Upper lobe of left lung (tissue), 6 donors: ENCODE measurements around the gene NUP93. TPM values are rescaled to one million over a fixed set of nuclear protein-coding genes. Genes with fewer than 3 reads are reported as not detected.
"Not testable (repeated sequence)": the region's sequence is repeated elsewhere in the genome, so short reads cannot be mapped to it uniquely, and the experiment has no call there.

Experiments used
- ATAC-seq, 2 donors: fragments of 200-7000 bp; cut with Tn5 transposase; one replicate each; pipeline ENCODE4 v1.9.1; 2022; ENCODE audit warnings: mild to moderate bottlenecking in 2 of 2, moderate library complexity in 2 of 2; ENCODE audit not compliant: low FRiP score in 2 of 2
- DNase-seq, 2 donors: peaks; one replicate each; pipeline ENCODE4 v3.0.0-alpha.2; 2019 to 2020
- H3K27ac ChIP-seq, 4 donors: fragments of 200-600 bp; sonication (generic); one replicate each; pipeline ENCODE4 v1.5.1; 2016 to 2019
- H3K27me3 ChIP-seq, 4 donors: fragments of 200-600 bp; sonication (generic); one replicate each; pipeline ENCODE4 v1.5.1; 2017 to 2019
- H3K36me3 ChIP-seq, 4 donors: fragments of 200-600 bp; sonication (generic); one replicate each; pipeline ENCODE4 v1.5.1; 2016 to 2019
- H3K4me1 ChIP-seq, 4 donors: fragments of 200-600 bp; sonication (generic); one replicate each; pipeline ENCODE4 v1.5.1; 2018 to 2019
- H3K4me3 ChIP-seq, 4 donors: fragments of 200-600 bp; sonication (generic); one replicate each; pipeline ENCODE4 v1.5.1; 2017 to 2019; ENCODE audit warnings: mild to moderate bottlenecking in 2 of 4, moderate library complexity in 1 of 4
- H3K9me3 ChIP-seq, 4 donors: fragments of 200-600 bp; sonication (generic); one replicate each; pipeline ENCODE4 v1.5.1; 2018 to 2019
- CTCF ChIP-seq, 6 experiments: fragments of 450-650 bp in 4 of 6; fragments of 200-600 bp in 2 of 6; sonication (generic) in 2 of 6; IDR thresholded peaks; one replicate each; pipeline ENCODE4 v1.5.1; 2016 to 2019; ENCODE audit warnings: antibody characterized with exemption in 6 of 6
- EP300 ChIP-seq, 4 donors: sonication (generic); formaldehyde crosslinking; IDR thresholded peaks; one replicate each; pipeline ENCODE4 v1.5.1; 2017; ENCODE audit warnings: antibody characterized with exemption in 4 of 4, control low read depth in 2 of 4
- POLR2A ChIP-seq, 4 donors: fragments of 450-650 bp; IDR thresholded peaks; one replicate each; pipeline ENCODE4 v1.5.1; 2016 to 2017; ENCODE audit warnings: antibody characterized with exemption in 4 of 4, mild to moderate bottlenecking in 2 of 4
- POLR2AphosphoS5 ChIP-seq, 2 donors: sonication (generic); formaldehyde crosslinking; IDR thresholded peaks; one replicate each; pipeline ENCODE4 v1.5.1; 2017; ENCODE audit warnings: antibody characterized with exemption in 2 of 2
- WGBS, 2 donors: methylation state at CpG; one replicate each; pipeline ENCODE4 v1.1.5; 2017 to 2018; 5-methylcytosine and 5-hydroxymethylcytosine counted together
- total RNA-seq, 6 donors: library from RNA; depleted of rRNA in 4 of 6; stranded (reverse); fragments of >200 nt in 4 of 6; gene quantifications; one replicate each; pipeline versions ENCODE4 v1.1.0 to v1.2.1, GENCODE V29; 2016 to 2021
- donor health status: DM: no; HTN: no; CAD: no; lungs with moderate emphysema.
- donor health status: DM: no; HTN: yes; CAD: no; lungs with severe emphysema.

The NUP93 gene
- total RNA-seq, 6 donors from 2014 or later, result 30.9 to 57.3 (median 45.3) TPM

GRCh38 chr16:56797861-56798260 is 67.9 kb downstream of the NUP93 start:
- WGBS, 2 donors, result 94% methylated on average over 2 of the region's 2 CpGs

GRCh38 chr16:56798955-56799354 is 69.0 kb downstream of the NUP93 start:
- no peak for ATAC-seq
- TF ChIP-seq POLR2AphosphoS5 (IDR thresholded peaks at IDR 0.05) (no peak), CTCF (IDR thresholded peaks at IDR 0.05) (no peak), POLR2A (IDR thresholded peaks at IDR 0.05) (no peak), EP300 (IDR thresholded peaks at IDR 0.05) (no peak)
- no peak for DNase-seq
- Histone ChIP-seq H3K36me3 (peaks cover 0 to 3% (median 0%) of the 10 kb centered on the region in 4 donors), H3K4me1 (no peaks in the 10 kb centered on the region), H3K27me3 (no peaks in the 10 kb centered on the region), H3K9me3 (no peaks in the 10 kb centered on the region), H3K4me3 (no peak overlapping the region), H3K27ac (no peak overlapping the region)
- WGBS, 2 donors, result 95 to 97% methylated on average over 3 of the region's 3 CpGs

More at GRCh38 chr16:56797861-56798260, 67.9 kb downstream of the NUP93 start:
- Histone ChIP-seq H3K27me3 (no peaks in the 10 kb centered on the region), H3K4me3 (no peak overlapping the region), H3K36me3 (peaks cover 0 to 3% (median 0%) of the 10 kb centered on the region in 4 donors), H3K9me3 (no peaks in the 10 kb centered on the region), H3K27ac (no peak overlapping the region), H3K4me1 (no peaks in the 10 kb centered on the region)
- no peak for ATAC-seq
- TF ChIP-seq EP300 (IDR thresholded peaks at IDR 0.05), result no peak
- no peak for TF ChIP-seq POLR2A (IDR thresholded peaks at IDR 0.05)
- TF ChIP-seq POLR2AphosphoS5 (IDR thresholded peaks at IDR 0.05), result no peak
- no peak for TF ChIP-seq CTCF (IDR thresholded peaks at IDR 0.05)
- DNase-seq, result no peak

- no peaks in the 10 kb centered on the region for H3K4me1 ChIP-seq
- no peaks in the 10 kb centered on the region for H3K9me3 ChIP-seq
- 96% methylated on average over 1 of the region's 1 CpG for WGBS, 2 donors
- DNase-seq, result no peak
- no peak for TF ChIP-seq CTCF (IDR thresholded peaks at IDR 0.05)
- TF ChIP-seq POLR2AphosphoS5 (IDR thresholded peaks at IDR 0.05), result no peak
- no peak for TF ChIP-seq EP300 (IDR thresholded peaks at IDR 0.05)
- no peak for TF ChIP-seq POLR2A (IDR thresholded peaks at IDR 0.05)
- H3K27me3 ChIP-seq, result no peaks in the 10 kb centered on the region
- H3K4me3 ChIP-seq, result no peak overlapping the region
- H3K36me3 ChIP-seq, result peaks cover 0 to 3% (median under 1%) of the 10 kb centered on the region in 4 donors
- no peak overlapping the region for H3K27ac ChIP-seq
- no peak for ATAC-seq
These were observed 70.4 kb downstream of the NUP93 start for GRCh38 chr16:56800355-56800754.

- WGBS, 2 donors, result 67 to 88% methylated on average over 3 of the region's 3 CpGs
- TF ChIP-seq CTCF (IDR thresholded peaks at IDR 0.05) (no peak), POLR2AphosphoS5 (IDR thresholded peaks at IDR 0.05) (no peak), POLR2A (IDR thresholded peaks at IDR 0.05) (no peak), EP300 (IDR thresholded peaks at IDR 0.05) (no peak)
- H3K9me3 ChIP-seq, result no peaks in the 10 kb centered on the region
- H3K4me1 ChIP-seq, result no peaks in the 10 kb centered on the region
- DNase-seq (no peak), ATAC-seq (no peak)
- H3K27ac ChIP-seq, result no peak overlapping the region
- peaks cover 4 to 13% (median 8%) of the 10 kb centered on the region in 4 donors for H3K36me3 ChIP-seq
- no peaks in the 10 kb centered on the region for H3K27me3 ChIP-seq
- no peak overlapping the region for H3K4me3 ChIP-seq
These were observed 71.8 kb downstream of the NUP93 start for GRCh38 chr16:56801762-56802161.

- Histone ChIP-seq H3K36me3 (peaks cover 4 to 15% (median 8%) of the 10 kb centered on the region in 4 donors), H3K27me3 (no peaks in the 10 kb centered on the region), H3K4me1 (peaks cover 0 to 3% (median 0%) of the 10 kb centered on the region in 4 donors), H3K4me3 (no peak overlapping the region), H3K9me3 (no peaks in the 10 kb centered on the region), H3K27ac (peak overlapping the region in 1 of 4 donors; percentile 38)
- WGBS, 2 donors, result 59 to 63% methylated on average over 3 of the region's 3 CpGs
- no peak for DNase-seq
- ATAC-seq, result no peak
- TF ChIP-seq POLR2AphosphoS5 (IDR thresholded peaks at IDR 0.05) (no peak), EP300 (IDR thresholded peaks at IDR 0.05) (no peak), CTCF (IDR thresholded peaks at IDR 0.05) (no peak), POLR2A (IDR thresholded peaks at IDR 0.05) (no peak)
These were observed 77.2 kb downstream of the NUP93 start for GRCh38 chr16:56807011-56807675.

- H3K9me3 ChIP-seq, DNase-seq, H3K4me3 ChIP-seq, H3K27me3 ChIP-seq, ATAC-seq, H3K4me1 ChIP-seq: not testable (repeated sequence)
- WGBS, 2 donors, result 81 to 87% methylated on average over 9 of the region's 9 CpGs
- Histone ChIP-seq H3K27ac (peak overlapping the region in 1 of 4 donors; percentile 38), H3K36me3 (peaks cover 4 to 15% (median 8%) of the 10 kb centered on the region in 4 donors)
These were observed 77.7 kb downstream of the NUP93 start for GRCh38 chr16:56807676-56808067.
